HuH-7.5 (cell line): ENCODE results near the gene PHETA1.
A peak's percentile ranks its signal among the peaks of the same experiment; 100 is the strongest.

Experiments used
- DNase-seq: peaks from one replicate; pipeline ENCODE4 v3.0.0; 2011; ENCODE audit warnings: low spot score

PHETA1 gene

GRCh38 chr12:111320258-111321050, 48.4 kb downstream of the PHETA1 start:
- DNase-seq = no peak

- no peak for DNase-seq
Measured at GRCh38 chr12:111319600-111320257, 49.2 kb downstream of the PHETA1 start.

DNA sequence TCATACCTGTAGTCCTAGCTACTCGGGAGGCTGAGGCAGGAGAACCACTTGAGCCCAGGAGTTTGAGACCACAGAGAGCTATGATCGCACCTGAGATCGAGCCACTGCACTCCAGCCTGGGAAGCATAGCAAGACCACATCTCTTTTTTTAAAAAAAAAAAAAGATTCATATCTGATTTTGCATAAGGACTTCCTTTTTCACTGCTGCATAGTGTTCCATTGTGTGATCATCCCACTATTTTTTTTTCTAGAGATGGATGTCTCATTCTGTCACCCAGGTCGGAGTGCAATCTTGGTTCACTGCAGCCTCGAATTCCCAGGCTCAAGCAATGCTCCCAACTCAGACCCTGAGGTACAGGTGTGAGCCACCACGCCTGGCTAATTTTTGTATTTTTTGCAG, 50.4 kb downstream of the PHETA1 start:
- DNase-seq = no peak

GRCh38 chr12:111316671-111317070, 52.2 kb downstream of the PHETA1 start:
- no peak for DNase-seq

DNA sequence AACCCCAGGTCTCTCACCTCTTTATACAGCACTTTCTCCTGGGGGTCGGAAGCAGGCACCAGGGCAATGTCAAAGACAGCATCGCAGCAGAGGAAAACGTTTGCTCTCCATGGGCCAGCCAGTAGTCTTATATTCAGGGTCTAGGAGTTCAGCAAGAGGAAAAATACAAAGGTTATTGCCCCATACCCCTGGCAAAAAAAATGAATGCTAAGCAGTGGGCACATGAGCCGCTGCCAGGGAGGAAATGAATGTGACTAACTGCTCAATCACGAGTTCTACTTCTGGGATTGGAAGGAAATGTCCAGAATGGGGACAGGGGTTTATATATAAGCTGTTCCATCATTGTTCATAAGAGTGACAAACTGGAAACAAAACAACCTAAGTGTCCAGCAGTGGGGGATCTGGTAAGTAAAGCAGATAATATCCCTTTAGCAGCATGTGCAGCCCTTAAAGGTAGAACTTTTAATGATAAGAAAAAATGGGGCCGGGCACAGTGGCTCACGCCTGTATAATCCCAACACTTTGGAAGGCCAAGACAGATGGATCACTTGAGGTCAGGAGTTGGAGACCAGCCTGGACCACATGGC, 53.8 kb downstream of the PHETA1 start:
- DNase-seq = no peak

- peak; percentile 97 for DNase-seq
Measured at GRCh38 chr12:111313833-111314259, 55.0 kb downstream of the PHETA1 start.

- peak; percentile 15 for DNase-seq
Measured at GRCh38 chr12:111312708-111313107, 56.2 kb downstream of the PHETA1 start.

DNA sequence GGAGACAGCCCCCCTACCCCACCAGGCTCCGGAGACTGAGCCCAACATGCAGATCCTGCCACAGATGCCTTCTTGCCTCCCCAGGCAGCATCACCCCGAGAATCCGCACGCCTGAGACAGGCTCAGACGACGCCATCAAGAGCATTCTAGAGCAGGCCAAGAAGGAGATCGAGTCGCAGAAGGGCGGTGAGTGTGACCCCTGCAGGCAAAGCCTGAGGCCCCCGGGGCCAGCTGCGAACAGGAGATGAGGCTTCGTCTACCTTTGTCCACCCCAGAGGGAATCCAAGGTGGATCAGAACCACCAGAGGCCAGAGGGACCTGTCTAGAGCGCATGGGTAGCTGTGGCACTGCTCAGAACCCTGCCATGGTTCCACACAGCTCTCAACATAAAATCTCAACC, 56.9 kb downstream of the PHETA1 start:
- DNase-seq = no peak

DNA sequence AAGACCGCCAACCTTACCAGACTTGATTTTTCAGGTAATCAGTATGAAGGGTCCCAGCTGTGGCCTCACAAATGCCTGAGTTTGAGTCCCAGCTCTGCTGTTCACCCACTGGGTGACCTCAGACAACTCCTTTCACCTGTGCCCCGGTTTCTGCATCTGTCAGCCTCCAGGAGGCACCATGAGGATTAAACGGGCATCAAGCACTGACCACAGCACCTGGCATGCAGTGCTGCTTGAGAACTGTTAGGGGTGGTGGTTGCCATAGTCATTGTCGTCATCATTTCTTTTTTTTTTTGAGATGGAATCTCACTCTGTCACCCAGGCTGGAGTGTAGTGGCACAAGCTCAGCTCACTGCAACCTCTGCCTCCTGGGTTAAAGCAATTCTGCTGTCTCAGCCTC, 57.9 kb downstream of the PHETA1 start:
- DNase-seq = no peak
